ENCODE measurements around the gene TGDS. TPM values are rescaled to one million over a fixed set of nuclear protein-coding genes. Genes with fewer than 3 reads are reported as not detected.

Gene TGDS
- total and polyA plus RNA-seq, 8 donors, result 2.1 to 8.4 (median 5.3) TPM

- H3K4me3 ChIP-seq, result no peak overlapping the region
- FAIRE-seq, result no peak
- no peaks in the 10 kb centered on the region for H3K9me3 ChIP-seq
- intact Hi-C loops (cut with DNase I), result no loop called here
- WGBS, 2 donors, result 81 to 82% methylated on average over 7 of the region's 7 CpGs
- no peaks in the 10 kb centered on the region for H3K27me3 ChIP-seq
- H3K4me1 ChIP-seq, result no peaks in the 10 kb centered on the region
- no peaks in the 10 kb centered on the region for H3K36me3 ChIP-seq
- no peak for DNase-seq
- ATAC-seq, result no peak
- TF ChIP-seq CTCF (IDR thresholded peaks at IDR 0.05), result no peak
- no peak overlapping the region for H3K27ac ChIP-seq
These were observed 71.5 kb downstream of the TGDS start for GRCh38 chr13:94524407-94524806.

Other genes with a start within 250 kb of the TGDS start
- under 1 TPM; 0.06 to 0.83 (median 0.23) TPM for gene DCT, start 116.5 kb downstream of the TGDS start, total RNA-seq
- gene DCT, start 116.5 kb downstream of the TGDS start, polyA plus RNA-seq, result under 1 TPM; 0.27 to 0.66 TPM
- 1 to 10 TPM; 1.9 to 3.2 (median 2.3) TPM for gene GPR180, start 5.7 kb upstream of the TGDS start, total RNA-seq
- 1 to 10 TPM; 1.0 to 2.5 TPM for gene GPR180, start 5.7 kb upstream of the TGDS start, polyA plus RNA-seq
- under 1 TPM in 1 of 6 donors, not detected in 5; 0.16 TPM for gene SOX21, start 116.4 kb upstream of the TGDS start, total RNA-seq
- not detected for gene SOX21, start 116.4 kb upstream of the TGDS start, polyA plus RNA-seq

Data from pancreas (tissue), 10 donors.